ENCODE results near the gene IL1RAP.
"Not testable (repeated sequence)": the region's sequence is repeated elsewhere in the genome, so short reads cannot be mapped to it uniquely, and the experiment has no call there.

The IL1RAP gene

GRCh38 chr3:190677868-190678267 lies 164.0 kb downstream of the IL1RAP start:
- not testable (repeated sequence) for DNase-seq

GRCh38 chr3:190680691-190681090 lies 166.8 kb downstream of the IL1RAP start:
- DNase-seq: no peak

DNA sequence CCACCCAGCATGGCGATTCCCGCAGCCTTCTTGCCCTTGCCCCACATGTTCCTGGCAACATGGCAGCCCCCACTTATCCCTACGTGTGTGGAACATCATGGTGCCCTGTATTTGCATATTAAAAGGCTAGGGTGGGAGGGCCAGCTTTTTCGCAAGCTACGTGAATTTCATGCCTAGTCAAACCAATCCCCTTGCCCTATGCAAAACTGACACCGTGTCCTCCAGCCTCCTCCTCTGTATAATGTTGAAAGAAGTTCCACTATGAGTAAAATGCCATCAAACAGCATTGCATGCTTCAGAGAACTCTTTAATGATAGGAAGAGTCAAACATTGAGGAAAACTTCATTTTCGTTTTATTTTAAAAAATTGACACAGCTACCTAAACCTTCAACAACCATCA lies 170.9 kb downstream of the IL1RAP start:
- no peak for DNase-seq

DNA sequence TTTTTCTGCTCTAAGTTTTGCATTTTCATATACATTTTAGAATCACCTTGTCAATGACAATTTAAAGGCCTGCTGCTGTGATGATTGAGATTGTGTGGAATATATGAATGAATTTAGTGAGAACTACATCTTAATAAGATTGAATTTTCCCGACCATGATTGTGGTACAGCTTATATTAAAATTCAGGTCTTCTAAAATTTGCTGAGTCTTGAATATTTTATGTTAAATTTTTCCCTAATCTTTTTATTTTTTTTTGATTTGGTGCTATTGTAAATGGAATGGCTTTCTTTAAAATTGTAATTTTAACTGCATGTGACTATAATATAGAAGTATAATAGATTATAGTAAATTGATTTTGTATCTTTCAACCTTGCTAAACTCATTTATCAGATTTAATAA lies 172.1 kb downstream of the IL1RAP start:
- DNase-seq: no peak

DNA sequence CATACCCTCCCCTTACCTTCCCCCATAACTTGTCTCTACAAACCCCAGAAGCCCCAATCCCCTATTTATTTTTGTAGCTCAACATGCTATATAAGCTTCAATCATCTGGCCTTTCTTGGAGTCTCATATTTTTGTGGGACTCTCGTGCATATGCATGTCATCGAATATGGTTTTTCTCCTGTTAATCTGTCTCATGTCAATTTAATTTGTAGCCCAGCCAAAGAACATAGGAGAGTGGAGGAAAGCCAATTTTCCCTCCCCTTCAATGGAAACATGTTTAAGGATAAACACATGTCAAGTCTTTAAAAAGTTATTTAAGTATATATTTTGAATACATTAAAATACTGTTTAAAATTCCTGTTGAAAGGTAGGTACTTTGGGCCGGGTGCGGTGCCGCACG lies 176.4 kb downstream of the IL1RAP start:
- DNase-seq: no peak

DNA sequence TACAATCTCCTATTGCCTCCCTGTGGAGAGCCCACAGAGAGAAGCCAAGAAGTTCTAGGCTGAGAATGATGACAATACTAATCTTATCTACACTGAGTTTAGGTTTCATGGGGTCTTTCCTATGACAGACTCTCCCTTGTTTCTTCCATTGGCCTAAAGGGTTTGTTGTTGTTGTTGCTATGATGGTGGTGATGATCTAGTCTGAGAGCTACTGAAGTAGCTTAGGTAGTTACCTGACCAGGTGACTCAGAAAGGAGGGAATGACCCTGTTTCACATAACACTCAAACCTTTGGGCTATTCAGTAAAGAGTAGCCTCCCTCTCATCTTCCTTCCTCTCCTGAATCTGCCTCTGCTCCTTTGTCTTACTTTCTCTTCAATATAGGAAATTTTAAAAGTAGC lies 178.4 kb downstream of the IL1RAP start:
- DNase-seq: no peak

- DNase-seq: peak; percentile 49
Measured at GRCh38 chr3:190694335-190695001, 180.6 kb downstream of the IL1RAP start.

- DNase-seq: no peak
Measured at GRCh38 chr3:190695225-190695624, 181.3 kb downstream of the IL1RAP start.

GRCh38 chr3:190695994-190696393 lies 182.1 kb downstream of the IL1RAP start:
- DNase-seq: no peak

DNA sequence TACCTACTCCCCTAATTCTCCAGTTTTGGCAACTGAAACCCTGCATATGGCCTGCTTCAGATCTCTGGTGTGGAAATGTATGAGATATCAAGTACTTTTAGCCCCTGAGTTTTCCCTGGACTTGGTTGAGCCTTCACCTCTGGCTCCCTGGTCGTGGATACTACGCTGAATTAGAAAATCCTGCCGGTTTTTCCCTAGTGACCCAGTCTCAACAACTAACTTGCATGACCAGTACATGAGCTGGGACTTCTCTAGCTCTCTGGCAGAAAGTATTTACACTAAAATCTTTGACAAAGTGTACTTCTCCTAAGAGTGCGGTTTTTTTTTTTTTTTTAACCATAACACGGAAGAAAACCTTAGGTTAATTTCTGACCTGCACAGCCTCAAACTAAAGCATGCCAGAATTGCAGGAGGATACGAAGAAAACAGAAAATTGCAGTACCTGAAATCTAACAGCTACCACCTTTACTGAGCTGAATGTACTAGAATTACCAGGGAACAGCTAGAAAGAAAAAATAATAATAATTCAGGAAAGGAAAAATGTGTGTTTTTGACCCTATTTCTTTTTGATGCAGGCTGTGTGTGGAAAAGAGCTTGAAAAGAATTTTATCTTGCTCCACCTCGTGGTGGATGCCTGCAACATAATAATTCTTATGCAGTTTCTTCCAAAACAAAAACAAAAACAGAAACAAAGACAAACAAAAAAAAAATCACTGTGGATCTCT lies 183.1 kb downstream of the IL1RAP start:
- peak; percentile 48 for DNase-seq

DNA sequence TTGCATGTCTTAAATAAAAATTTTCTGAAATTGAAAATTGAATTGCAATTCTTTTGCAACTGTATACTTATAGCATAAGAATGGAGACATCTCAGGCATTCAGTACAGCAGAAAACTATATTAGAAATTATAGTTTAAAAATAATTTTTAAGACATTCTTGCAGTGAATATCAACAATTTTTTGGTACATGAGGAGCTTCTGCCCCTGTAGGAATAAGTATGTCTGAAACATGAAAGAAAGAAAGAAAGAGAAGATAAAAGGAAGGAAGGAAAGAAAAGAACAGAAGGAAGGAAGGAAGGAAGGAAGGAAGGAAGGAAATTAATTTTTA lies 183.6 kb downstream of the IL1RAP start:
- no peak for DNase-seq

DNA sequence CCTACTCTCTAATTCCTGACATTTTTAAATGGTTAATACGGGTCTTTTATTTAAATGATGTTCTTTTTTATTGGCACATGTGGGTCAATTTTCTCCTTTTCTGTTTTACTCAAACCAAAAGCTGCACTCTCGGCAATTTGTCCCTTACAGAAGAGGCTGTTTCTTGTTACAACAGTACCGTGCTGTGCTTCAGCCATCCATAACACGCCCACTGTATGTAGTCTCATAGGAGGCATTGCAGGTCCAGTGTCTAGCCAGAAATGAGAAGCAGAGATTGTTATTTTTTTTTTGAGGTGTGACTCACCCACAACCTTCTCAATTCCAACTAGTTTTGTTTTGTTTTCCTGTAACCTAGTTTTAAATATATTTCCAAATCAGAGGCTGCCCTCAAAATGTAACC lies 184.0 kb downstream of the IL1RAP start:
- DNase-seq: no peak

- DNase-seq: no peak
Measured at GRCh38 chr3:190699776-190700175, 185.9 kb downstream of the IL1RAP start.

DNA sequence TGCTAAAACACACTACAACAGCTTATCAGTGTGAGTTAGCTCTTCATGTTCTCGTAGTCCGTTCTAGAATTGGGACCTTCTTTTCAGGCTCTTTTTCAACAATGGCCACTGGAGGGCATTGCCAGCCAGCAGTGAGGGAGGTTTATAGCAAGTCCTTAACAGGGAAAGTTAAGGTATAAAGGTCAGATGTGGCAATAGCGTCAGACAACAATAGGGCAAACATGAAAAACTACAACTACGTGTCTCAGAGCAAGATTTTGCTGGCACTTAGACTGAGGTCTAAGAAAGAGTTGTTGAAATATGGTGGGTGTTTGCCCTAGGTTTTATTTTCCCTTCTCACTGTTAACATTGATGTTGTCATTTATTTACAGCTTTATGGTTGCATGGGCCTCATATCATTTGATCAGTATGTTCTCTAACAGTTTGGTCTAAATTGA lies 187.2 kb downstream of the IL1RAP start:
- DNase-seq: peak; percentile 48

DNA sequence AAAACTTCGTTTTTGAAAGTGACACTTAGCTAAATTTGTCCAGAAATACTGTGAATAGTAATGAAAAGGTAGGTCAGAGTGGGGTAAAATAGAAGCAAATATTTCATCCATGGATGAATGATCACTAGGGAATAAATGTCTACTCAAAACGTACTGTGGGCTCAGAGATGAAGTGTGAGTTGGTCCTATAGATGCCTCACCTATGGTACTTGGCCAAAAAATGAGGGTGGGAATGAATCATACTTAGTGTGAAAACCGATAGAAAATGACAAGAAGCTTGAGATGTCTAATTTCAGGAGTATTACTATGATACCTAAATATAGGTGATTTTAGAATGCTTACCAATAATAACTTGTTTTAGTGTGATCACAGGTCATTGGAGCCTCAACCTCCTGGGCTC lies 192.7 kb downstream of the IL1RAP start:
- no peak for DNase-seq
